GM23248 (cell line): ENCODE data around the gene ACTA2.

Experiments used
- EZH2 ChIP-seq: fragments of 200-600 bp; sonication (generic); IDR thresholded peaks from 2 replicates; pipeline ENCODE4 v1.6.1; 2018; ENCODE audit warnings: antibody characterized with exemption, mild to moderate bottlenecking; ENCODE audit not compliant: insufficient read depth, poor library complexity, severe bottlenecking
- EZH2phosphoT487 ChIP-seq: fragments of 200-600 bp; sonication (generic); IDR thresholded peaks from 2 replicates; pipeline ENCODE4 v1.6.1; 2018; ENCODE audit warnings: antibody characterized with exemption, moderate library complexity, mild to moderate bottlenecking, low read depth; ENCODE audit not compliant: insufficient read depth

- TF ChIP-seq EZH2 (no peak), EZH2phosphoT487 (no peak)
These were observed 36.8 kb downstream of the ACTA2 start for GRCh38 chr10:88915781-88916180.
